ENCODE data around the gene ERG. TPM values are rescaled to one million over a fixed set of nuclear protein-coding genes. Genes with fewer than 3 reads are reported as not detected.

ERG gene
- total RNA-seq, 6 experiments from 2014 or later, result 3.1 to 6.4 (median 5.2) TPM

DNA sequence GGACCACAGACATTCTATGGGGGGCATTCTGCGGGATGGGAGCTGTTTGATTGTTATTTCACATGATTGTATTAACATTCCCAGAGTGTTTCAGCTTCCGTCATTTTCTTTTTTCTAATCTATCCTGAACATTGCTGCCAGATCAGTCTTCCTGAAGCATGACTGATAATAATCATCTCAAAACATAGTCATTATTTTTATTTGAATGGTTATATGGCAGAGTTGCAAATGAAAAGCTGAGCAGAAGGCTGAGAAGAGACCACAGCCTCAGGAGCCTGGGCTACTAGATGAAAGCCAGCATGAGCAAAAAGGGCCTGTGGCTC is 109.0 kb downstream of the ERG start:
- peaks cover 0 to 4% of the 10 kb centered on the region in 2 donors for H3K27me3 ChIP-seq
- ATAC-seq (no peak), DNase-seq (no peak)
- no peak overlapping the region for H3K27ac ChIP-seq
- no peak overlapping the region for H3K4me3 ChIP-seq
- TF ChIP-seq, protein P1, sequence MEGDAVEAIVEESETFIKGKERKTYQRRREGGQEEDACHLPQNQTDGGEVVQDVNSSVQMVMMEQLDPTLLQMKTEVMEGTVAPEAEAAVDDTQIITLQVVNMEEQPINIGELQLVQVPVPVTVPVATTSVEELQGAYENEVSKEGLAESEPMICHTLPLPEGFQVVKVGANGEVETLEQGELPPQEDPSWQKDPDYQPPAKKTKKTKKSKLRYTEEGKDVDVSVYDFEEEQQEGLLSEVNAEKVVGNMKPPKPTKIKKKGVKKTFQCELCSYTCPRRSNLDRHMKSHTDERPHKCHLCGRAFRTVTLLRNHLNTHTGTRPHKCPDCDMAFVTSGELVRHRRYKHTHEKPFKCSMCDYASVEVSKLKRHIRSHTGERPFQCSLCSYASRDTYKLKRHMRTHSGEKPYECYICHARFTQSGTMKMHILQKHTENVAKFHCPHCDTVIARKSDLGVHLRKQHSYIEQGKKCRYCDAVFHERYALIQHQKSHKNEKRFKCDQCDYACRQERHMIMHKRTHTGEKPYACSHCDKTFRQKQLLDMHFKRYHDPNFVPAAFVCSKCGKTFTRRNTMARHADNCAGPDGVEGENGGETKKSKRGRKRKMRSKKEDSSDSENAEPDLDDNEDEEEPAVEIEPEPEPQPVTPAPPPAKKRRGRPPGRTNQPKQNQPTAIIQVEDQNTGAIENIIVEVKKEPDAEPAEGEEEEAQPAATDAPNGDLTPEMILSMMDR (IDR thresholded peaks at IDR 0.05), result no peak
- no peak for TF ChIP-seq POLR2A (IDR thresholded peaks at IDR 0.05)
- no peaks in the 10 kb centered on the region for H3K4me1 ChIP-seq
- WGBS (ENCODE audit: insufficient coverage, low coverage, low lambda C conversion rate, missing lambda C conversion rate), result 59% methylated on average over 2 of the region's 2 CpGs
- no peaks in the 10 kb centered on the region for H3K9me3 ChIP-seq
- intact Hi-C loops (cut with DNase I), result no loop called here
- no peaks in the 10 kb centered on the region for H3K36me3 ChIP-seq

DNA sequence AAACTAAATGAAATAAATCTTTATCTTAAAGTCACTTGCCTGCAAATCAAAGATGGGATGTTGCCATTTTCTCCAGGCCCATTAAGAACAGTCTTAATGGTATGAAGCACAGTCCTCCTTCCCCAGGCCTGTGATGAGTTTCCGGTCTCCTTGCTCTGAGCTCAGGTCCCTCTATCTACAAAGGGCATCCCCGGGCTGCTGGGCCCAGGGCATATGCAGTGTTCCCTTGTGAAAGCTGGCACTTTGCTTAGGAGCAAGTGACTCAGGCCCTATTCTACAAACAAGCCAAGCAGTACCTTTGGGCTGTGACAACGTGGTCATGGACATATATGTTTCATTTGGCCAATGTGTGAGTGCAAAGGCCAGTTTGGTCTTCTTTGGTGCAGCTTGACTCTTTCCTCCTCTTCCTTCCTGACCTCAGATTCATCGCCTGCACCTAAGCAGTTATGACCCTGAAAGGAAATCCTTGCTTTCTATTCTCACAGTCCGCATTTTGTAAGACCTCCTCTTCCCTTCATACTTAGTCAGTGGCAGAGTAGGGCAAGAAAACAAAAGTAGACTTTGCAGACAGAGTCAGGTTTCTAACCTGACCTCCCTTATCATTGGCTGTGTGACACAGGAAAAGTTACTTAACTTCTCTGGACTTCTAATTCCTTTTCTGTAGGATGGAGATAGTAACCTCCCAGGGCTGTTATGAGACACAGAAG is 109.5 kb downstream of the ERG start:
- H3K4me1 ChIP-seq, result no peaks in the 10 kb centered on the region
- TF ChIP-seq, protein P1 (IDR thresholded peaks at IDR 0.05), result no peak
- TF ChIP-seq POLR2A (IDR thresholded peaks at IDR 0.05), result no peak

DNA sequence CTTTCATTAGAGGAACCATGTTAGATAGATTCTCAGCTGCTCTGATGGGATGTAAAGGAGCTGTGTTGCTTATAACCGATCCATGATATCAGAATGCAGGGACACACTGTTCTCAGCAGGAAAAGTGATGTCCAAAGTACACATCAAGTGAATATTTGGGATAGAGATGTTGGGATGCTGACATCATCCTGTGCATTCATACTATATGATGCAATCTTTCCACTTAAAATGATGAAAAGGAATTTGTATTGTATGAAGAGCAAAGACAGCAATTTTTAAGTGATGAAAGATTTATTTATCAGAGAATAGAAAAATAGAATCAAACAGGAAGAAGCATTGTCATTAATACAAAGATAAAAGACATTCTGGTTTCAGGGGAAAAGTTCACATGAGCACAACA is 110.1 kb downstream of the ERG start:
- Histone ChIP-seq H3K36me3 (no peaks in the 10 kb centered on the region), H3K27me3 (peaks cover 0 to 4% of the 10 kb centered on the region in 2 donors), H3K4me3 (no peak overlapping the region), H3K4me1 (no peaks in the 10 kb centered on the region), H3K27ac (no peak overlapping the region), H3K9me3 (no peaks in the 10 kb centered on the region)
- no peak for TF ChIP-seq POLR2A (IDR thresholded peaks at IDR 0.05)
- TF ChIP-seq, protein P1 (IDR thresholded peaks at IDR 0.05), result no peak
- intact Hi-C loops (cut with DNase I), result no loop called here
- no peak for ATAC-seq
- WGBS (ENCODE audit: insufficient coverage, low coverage, low lambda C conversion rate, missing lambda C conversion rate), result 78% methylated on average over 1 of the region's 1 CpG
- no peak for DNase-seq

More for the DNA sequence above, 109.5 kb downstream of the ERG start:
- no peak overlapping the region for H3K27ac ChIP-seq
- H3K4me3 ChIP-seq, result no peak overlapping the region
- intact Hi-C loops (cut with DNase I), result no loop called here
- no peaks in the 10 kb centered on the region for H3K9me3 ChIP-seq
- peaks cover 0 to 4% of the 10 kb centered on the region in 2 donors for H3K27me3 ChIP-seq
- no peaks in the 10 kb centered on the region for H3K36me3 ChIP-seq
- ATAC-seq (peak in 1 of 4 donors; percentile 35), DNase-seq (no peak)
- 44% methylated on average over 4 of the region's 5 CpGs for WGBS (ENCODE audit: insufficient coverage, low coverage, low lambda C conversion rate, missing lambda C conversion rate)

DNA sequence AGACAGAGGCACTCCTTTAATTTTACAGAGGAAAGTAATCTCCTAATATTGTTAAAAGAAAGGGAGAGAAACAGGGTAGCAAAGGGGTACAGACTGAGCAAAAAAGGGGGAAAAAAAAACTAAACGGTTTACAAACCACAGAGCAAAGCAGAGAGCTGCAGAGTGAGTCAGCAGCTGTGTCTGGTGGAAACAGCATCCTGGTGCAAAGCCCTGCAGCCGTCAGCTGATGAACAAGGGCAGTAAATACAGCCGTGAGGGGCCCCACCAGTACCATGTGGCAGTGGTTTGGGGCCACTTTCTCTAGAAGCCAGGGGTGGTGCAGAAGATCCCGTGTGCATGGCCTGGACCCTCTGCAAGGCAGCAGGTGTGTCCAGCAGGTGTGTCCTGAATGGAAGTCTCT is 111.3 kb downstream of the ERG start:
- intact Hi-C loops (cut with DNase I), result no loop called here

More for the DNA sequence above, 111.3 kb downstream of the ERG start:
- Histone ChIP-seq H3K27ac (no peak overlapping the region), H3K27me3 (peaks cover 0 to 4% of the 10 kb centered on the region in 2 donors), H3K9me3 (no peaks in the 10 kb centered on the region), H3K4me1 (no peaks in the 10 kb centered on the region), H3K4me3 (no peak overlapping the region), H3K36me3 (no peaks in the 10 kb centered on the region)
- no peak for TF ChIP-seq POLR2A (IDR thresholded peaks at IDR 0.05)
- TF ChIP-seq, protein P1 (IDR thresholded peaks at IDR 0.05), result no peak
- DNase-seq, result no peak
- WGBS (ENCODE audit: insufficient coverage, low coverage, low lambda C conversion rate, missing lambda C conversion rate), result 38% methylated on average over 4 of the region's 4 CpGs
- no peak for ATAC-seq
